Activated CD8-positive, alpha-beta memory T cell treated with anti-CD3 and anti-CD28 coated beads for 24 hours (primary cell): ENCODE results near the gene IL11.
"Not testable (repeated sequence)": the region's sequence is repeated elsewhere in the genome, so short reads cannot be mapped to it uniquely, and the experiment has no call there.

ENCODE experiments used
- DNase-seq: peaks from one replicate; pipeline ENCODE4 v3.0.0-alpha.2; 2020

Gene IL11

GRCh38 chr19:55348317-55349034 is 21.8 kb downstream of the IL11 start:
- no peak for DNase-seq

- no peak for DNase-seq
Measured at GRCh38 chr19:55347442-55348009, 22.7 kb downstream of the IL11 start.

GRCh38 chr19:55346725-55347441 is 23.4 kb downstream of the IL11 start:
- no peak for DNase-seq

GRCh38 chr19:55345818-55346724 is 24.2 kb downstream of the IL11 start:
- DNase-seq = no peak

GRCh38 chr19:55345101-55345817 is 25.0 kb downstream of the IL11 start:
- DNase-seq = no peak

GRCh38 chr19:55344444-55344843 is 25.8 kb downstream of the IL11 start:
- DNase-seq = no peak

DNA sequence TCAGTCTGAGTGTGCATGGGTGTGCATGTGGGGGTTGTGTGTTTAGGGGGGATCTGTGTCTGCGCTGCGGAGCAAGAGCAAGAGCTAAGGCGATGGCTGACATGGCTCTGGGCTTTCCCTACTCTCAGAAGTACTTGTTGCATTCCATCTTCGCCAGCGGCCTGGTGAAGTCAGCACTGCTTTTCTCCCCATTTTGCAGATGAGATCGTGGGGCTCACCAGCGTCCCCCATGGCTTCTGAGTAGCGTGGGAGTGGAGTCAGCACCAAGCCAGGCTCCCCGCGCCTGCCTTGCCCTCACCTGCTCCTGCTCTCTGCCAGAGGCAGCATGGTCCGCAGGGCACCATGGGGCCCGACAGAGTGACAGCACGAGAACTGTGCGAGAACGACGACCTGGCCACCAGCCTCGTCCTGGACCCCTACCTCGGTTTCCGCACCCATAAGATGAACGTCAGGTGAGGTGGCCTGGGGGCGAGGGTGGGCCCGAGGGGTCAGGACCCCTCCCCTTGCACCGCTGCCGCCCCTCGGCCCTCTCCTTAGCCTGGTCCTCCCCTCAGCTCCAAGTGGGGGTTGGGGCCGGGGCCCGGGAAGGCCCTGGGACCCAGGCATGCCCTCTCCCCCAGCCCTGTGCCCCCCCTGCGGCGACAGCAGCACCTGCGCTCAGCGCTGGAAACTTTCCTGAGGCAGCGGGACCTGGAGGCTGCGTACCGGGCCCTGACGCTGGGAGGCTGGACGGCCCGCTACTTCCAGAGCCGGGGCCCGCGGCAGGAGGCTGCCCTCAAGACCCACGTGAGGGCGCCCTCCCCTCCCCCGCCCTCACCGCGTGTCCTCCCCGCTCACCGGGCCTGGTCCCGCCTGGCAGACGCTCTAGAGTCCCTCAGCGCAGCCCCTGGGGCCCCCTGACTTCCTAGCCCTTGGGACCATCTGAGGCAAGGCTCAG is 28.4 kb downstream of the IL11 start:
- no peak for DNase-seq

GRCh38 chr19:55341171-55341588 is 29.1 kb downstream of the IL11 start:
- peak; percentile 79 for DNase-seq

DNA sequence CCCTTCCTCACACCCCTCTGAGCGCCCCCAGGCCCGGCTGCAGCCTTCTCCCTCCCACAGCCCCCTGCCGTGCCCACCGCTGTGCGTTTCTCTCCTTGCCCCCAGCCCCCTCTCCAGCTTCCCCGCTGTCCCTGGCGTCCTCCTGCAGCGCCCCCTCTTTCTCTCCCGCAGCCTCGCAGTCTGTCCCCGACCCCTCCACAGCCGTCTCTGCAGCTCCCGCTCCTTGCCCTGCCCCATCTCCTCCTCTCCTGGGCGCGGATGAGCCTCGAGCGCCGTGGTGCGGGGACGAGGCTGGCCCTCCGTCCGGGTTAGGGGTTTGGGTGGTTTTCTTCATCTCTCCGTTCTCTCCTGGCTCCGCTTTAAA is 29.5 kb downstream of the IL11 start:
- DNase-seq = no peak

GRCh38 chr19:55339889-55340783 is 30.1 kb downstream of the IL11 start:
- no peak for DNase-seq

DNA sequence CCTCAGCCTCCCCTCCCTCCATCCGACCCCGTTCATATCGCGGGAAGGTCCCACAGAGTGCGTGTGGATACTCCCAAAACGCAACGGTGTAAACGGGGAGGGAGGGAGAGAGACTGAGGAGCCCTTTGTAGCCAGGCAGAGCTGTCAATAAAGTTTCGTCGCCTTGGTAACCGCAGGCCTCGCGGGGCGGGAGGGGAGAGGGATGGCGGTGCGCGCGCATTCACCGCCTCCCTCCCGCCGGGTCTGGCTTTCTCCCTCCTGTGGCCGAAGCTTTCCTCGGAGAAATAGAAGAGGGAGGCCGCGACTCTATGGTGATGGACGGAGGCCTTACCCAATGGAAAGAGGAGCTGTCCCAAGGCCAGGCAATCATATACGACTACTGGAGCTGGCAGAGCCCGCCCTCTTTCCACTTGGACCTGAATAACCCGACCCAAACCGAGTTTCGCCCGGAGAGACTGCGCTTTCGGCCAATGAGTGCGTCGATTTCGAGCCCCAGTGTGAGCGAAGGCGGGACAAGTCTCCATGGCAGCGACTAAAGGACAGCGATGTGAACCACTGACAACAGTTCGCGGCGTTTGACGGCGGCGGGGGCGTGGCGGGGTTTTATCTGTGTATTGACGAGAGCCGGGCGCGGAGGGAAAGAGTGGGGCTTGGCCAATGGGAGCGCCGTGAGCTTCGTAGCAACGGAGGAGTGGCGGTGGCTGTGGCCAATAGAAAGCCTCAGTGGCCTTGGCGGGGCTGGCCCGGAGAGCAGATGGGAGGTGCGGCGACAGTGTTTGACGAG is 31.0 kb downstream of the IL11 start, which contains the start of gene KMT5C:
Gene KMT5C, plus strand, starts transcription at position 772 of the 784 bp plus-strand sequence. CDS start 2,061 bp downstream, outside the sequence.
- peak; percentile 100 for DNase-seq

DNA sequence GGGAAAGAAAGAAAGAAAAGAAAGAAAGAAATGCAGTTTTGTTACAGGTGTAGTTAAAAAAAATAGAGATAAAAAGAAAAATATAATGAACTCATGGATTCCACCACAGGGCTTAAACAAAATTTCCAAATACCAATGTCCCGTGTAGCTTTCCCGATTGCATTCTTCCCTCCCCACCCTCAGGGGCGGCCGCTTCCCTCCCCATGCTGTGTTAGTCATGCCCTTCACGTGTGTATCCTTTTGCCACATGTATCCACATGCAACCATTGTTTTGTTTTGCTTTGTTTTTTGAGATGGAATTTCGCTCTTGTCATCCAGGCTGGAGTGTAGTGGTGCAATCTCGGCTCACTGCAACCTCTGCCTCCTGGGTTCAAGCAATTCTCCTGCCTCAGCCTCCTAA is 34.2 kb downstream of the IL11 start:
- no peak for DNase-seq

DNA sequence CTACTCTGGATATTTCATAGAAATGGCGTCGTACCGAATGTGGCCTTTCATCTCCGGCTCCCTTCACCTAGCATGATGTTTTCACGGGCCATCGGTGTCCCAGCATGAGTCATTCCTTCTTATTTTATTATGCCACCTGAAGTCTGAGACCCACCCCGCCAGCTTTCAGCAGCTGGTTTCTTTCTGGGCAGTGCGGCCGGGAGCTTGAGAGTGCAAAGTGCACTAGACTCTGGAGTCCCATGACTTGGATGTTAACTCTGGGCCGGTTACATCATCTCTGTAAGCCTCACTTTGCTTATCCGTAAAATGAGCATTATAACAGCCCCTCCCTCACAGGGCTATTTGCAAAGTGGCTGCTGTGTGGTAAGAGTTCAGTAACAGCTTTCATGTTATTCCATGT is 36.4 kb downstream of the IL11 start:
- no peak for DNase-seq

DNA sequence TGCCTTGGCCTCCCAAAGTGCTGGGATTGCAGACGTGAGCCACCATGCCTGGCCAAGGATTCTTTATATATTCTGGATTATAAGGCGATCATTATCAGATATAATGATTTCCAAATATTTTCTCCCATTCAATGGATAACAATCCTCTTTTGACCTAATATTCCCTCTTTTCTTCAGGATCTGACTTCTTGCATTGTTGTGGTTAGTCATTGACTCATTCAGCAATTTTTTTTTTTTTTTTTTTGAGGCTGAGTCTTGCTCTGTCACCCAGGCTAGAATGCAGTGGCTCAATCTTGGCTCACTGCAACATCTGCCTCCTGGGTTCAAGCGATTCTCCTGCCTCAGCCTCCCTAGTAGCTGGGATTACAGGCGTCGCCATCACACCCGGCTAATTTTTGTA is 40.5 kb downstream of the IL11 start:
- DNase-seq = not testable (repeated sequence)

GRCh38 chr19:55328774-55329318 is 41.4 kb downstream of the IL11 start:
- DNase-seq = not testable (repeated sequence)

DNA sequence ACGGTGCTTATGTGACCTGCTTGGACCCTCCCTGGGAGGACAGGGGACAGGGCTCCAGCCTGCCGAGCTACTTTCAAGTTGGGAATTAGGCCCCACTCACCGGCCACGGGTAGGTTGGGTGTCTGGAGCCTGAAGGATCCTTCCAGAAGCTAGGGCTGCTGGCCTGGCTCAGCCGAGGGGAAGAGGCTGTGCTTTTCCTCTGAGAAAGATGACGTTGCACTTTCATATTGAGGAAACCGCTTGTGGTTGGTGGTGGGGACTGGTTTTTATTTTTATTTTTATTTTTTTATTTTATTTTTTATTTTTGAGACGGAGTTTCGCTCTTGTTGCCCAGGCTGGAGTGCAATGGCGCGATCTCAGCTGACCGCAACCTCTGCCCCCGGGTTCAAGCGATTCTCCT is 45.1 kb downstream of the IL11 start, which contains the start of gene TMEM150B:
Gene TMEM150B, minus strand, starts transcription at position 170 of the 400 bp plus-strand sequence. CDS start 4,305 bp downstream, outside the sequence.
- DNase-seq = no peak

- DNase-seq = no peak
Measured at GRCh38 chr19:55324662-55325061, 45.6 kb downstream of the IL11 start.

GRCh38 chr19:55322204-55322885 is 47.9 kb downstream of the IL11 start:
- DNase-seq = no peak
